ENCODE data around the gene ADARB2.

ADARB2 gene

GRCh38 chr10:1474376-1475097 is 262.8 kb downstream of the ADARB2 start:
- DNase-seq (ENCODE audit: low read depth) = no peak
- TF ChIP-seq CTCF (IDR thresholded peaks at IDR 0.05; ENCODE audit: low read depth, low read length, missing control alignments) = no peak
- H3K4me3 ChIP-seq (ENCODE audit: low read depth, low read length) = no peak overlapping the region

GRCh38 chr10:1473874-1474273 is 263.5 kb downstream of the ADARB2 start:
- no peak for DNase-seq (ENCODE audit: low read depth)
- H3K4me3 ChIP-seq (ENCODE audit: low read depth, low read length) = no peak overlapping the region
- TF ChIP-seq CTCF (IDR thresholded peaks at IDR 0.05; ENCODE audit: low read depth, low read length, missing control alignments) = no peak

- H3K4me3 ChIP-seq (ENCODE audit: low read depth, low read length) = no peak overlapping the region
- DNase-seq (ENCODE audit: low read depth) = no peak
- TF ChIP-seq CTCF (IDR thresholded peaks at IDR 0.05; ENCODE audit: low read depth, low read length, missing control alignments) = no peak
These were observed 265.0 kb downstream of the ADARB2 start for GRCh38 chr10:1472178-1472958.

- H3K4me3 ChIP-seq (ENCODE audit: low read depth, low read length) = no peak overlapping the region
- no peak for DNase-seq (ENCODE audit: low read depth)
- TF ChIP-seq CTCF (IDR thresholded peaks at IDR 0.05; ENCODE audit: low read depth, low read length, missing control alignments) = no peak
These were observed 268.5 kb downstream of the ADARB2 start for GRCh38 chr10:1468811-1469210.

- TF ChIP-seq CTCF (IDR thresholded peaks at IDR 0.05; ENCODE audit: low read depth, low read length, missing control alignments) = no peak
- H3K4me3 ChIP-seq (ENCODE audit: low read depth, low read length) = no peak overlapping the region
- DNase-seq (ENCODE audit: low read depth) = no peak
These were observed 269.8 kb downstream of the ADARB2 start for GRCh38 chr10:1467334-1468076.

- DNase-seq (ENCODE audit: low read depth) = no peak
- no peak for TF ChIP-seq CTCF (IDR thresholded peaks at IDR 0.05; ENCODE audit: low read depth, low read length, missing control alignments)
- H3K4me3 ChIP-seq (ENCODE audit: low read depth, low read length) = no peak overlapping the region; the same call in 1 of the 2 replicates
These were observed 271.1 kb downstream of the ADARB2 start for GRCh38 chr10:1465993-1466764.

Data from GM12864 (cell line).